ENCODE measurements around the gene TMPRSS9.

DNA sequence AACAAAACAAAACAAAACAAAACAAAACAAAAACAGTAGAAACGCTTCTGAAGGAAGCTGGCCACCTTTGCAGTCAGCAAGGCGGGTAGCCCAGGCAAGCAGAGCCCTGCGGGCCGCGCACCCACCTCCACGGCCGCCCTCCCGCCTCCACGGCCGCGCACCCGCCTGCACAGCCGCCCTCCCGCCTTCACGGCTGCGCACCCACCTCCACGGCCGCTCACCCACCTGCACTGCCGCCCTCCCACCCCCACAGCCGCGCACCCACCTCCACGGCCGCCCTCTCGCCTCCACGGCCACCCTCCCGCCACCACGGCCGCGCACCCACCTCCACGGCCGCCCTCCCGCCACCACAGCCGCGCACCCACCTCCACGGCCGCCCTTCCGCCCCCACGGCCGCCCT is 76.3 kb downstream of the TMPRSS9 start:
- TF ChIP-seq, protein P1, sequence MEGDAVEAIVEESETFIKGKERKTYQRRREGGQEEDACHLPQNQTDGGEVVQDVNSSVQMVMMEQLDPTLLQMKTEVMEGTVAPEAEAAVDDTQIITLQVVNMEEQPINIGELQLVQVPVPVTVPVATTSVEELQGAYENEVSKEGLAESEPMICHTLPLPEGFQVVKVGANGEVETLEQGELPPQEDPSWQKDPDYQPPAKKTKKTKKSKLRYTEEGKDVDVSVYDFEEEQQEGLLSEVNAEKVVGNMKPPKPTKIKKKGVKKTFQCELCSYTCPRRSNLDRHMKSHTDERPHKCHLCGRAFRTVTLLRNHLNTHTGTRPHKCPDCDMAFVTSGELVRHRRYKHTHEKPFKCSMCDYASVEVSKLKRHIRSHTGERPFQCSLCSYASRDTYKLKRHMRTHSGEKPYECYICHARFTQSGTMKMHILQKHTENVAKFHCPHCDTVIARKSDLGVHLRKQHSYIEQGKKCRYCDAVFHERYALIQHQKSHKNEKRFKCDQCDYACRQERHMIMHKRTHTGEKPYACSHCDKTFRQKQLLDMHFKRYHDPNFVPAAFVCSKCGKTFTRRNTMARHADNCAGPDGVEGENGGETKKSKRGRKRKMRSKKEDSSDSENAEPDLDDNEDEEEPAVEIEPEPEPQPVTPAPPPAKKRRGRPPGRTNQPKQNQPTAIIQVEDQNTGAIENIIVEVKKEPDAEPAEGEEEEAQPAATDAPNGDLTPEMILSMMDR (IDR thresholded peaks at IDR 0.05) = no peak
- TF ChIP-seq POLR2A (IDR thresholded peaks at IDR 0.05) = no peak

All from thyroid gland (tissue), 4 donors.